HG03064 (cell line): ENCODE measurements around the gene PRDM7.

ENCODE experiments used
- ATAC-seq: cut with Tn5 transposase; IDR thresholded peaks from one replicate; pipeline ENCODE4 v1.9.1; 2021; ENCODE audit warnings: low read depth; ENCODE audit not compliant: unreplicated experiment

Gene PRDM7

DNA sequence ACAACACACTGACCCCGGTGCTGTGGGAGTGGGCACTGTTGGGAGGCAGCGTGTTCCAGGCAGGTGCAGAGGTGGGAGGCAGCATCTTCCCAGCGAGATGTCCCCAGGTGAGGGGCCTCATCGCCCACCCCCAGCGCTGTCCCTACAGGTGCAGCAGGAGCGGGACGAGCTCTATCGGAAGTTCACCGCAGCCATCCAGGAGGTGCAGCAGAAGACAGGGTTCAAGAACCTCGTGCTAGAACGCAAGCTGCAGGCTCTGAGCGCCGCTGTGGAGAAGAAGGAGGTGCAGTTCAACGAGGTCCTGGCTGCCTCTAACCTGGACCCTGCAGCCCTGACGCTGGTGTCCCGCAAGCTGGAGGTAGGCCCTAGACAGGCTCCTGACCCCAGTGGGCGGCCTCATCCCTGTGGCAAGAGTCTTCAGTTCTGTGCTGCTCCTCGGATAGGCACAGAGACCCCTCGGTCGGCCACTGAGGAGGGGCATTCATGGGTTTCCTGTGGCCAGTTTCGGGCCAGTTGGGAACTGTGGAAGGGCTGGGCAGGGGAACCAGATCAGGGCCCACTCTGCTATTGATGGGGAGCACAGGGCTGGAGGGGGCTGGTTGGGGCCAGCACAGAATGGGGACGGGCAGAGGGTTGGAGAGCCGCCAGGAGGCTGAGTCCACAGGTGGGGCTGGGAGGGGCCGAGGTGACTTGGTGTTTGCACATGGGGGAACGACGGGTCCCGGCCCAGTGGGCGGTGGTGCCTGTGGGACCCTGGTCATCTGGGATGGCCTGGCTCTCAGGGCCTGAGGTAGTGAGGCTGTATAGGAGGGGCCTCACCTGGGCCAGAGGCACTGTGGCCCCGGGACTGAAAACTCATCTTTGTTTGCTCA is 36.7 kb downstream of the PRDM7 start:
- ATAC-seq, result no peak

- ATAC-seq, result no peak
These were observed 39.9 kb downstream of the PRDM7 start for GRCh38 chr16:90037276-90037675.

DNA sequence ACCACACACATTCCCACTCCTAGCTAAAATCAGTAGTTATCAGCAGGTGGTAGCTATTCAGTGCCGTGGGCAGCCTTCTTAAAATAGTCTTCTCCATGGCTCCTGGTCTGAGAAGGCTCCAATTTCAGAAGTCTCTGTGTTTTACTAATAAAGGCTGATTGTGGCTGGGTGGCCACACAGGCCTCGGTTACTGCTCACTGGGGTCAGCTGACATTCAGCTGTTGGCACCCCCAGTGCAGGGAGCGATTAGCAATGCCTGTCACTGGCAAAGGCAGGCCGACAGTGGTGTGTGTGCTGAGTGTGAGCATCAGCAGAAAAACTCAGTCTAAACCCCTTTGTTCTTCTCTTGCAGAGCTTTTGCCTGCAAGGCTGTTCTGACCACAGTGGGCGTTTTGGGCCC is 41.2 kb downstream of the PRDM7 start:
- no peak for ATAC-seq

GRCh38 chr16:90034504-90034903 is 42.6 kb downstream of the PRDM7 start:
- ATAC-seq, result no peak

- ATAC-seq, result no peak
These were observed 43.7 kb downstream of the PRDM7 start for GRCh38 chr16:90033387-90033786.

DNA sequence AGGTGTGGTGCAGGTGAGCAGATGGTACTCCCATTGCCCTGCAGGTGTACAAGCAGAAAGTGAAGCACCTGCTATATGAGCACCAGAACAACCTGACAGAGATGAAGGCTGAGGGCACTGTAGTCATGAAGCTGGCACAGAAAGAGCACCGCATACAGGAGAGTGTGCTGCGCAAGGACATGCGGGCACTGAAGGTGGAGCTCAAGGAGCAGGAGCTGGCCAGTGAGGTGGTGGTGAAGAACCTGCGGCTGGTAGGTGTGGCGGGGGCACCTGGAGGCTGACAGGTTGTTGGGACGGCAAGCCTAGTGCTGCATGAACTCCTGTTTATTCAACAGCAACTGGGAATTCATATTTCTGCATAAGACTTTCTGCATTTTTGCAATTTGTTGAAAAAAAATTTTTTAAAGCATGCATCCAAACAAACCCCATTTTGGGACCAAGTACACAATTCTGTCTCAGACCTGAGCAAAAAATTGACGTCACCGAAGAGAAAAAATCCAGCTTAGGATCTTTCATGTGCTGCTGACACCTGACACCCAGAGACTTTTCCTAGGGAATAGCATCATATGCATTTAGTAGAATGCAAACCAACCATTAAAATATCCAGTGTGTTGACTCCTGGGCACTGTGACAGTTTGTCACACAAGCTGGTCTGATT is 44.3 kb downstream of the PRDM7 start:
- ATAC-seq, result no peak

DNA sequence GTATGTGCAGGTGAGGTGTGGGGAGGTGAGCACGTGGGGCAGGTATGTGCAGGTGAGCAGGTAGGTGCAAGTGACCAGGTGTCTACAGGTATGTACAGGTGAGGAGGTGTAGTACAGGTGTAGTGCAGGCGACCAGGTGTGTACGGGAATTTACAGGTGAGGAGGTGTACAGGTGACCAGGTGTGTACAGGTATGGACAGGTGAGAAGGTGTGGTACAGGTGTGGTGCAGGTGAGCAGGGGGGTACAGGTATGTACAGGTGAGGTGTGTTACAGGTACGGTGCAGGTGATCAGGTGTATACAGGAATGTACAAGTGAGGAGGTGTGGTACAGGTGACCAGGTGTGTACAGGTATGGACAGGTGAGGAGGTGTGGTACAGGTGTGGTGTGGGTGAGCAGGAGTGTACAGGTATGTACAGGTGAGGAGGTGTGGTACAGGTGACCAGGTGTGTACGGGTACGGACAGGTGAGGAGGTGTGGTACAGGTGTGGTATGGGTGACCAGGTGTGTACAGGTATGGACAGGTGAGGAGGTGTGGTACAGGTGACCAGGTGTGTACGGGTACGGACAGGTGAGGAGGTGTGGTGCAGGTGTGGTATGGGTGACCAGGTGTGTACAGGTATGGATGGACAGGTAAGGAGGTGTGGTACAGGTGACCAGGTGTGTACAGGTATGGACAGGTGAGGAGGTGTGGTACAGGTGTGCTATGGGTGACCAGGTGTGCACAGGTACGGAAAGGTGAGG is 45.0 kb downstream of the PRDM7 start:
- ATAC-seq, result no peak

DNA sequence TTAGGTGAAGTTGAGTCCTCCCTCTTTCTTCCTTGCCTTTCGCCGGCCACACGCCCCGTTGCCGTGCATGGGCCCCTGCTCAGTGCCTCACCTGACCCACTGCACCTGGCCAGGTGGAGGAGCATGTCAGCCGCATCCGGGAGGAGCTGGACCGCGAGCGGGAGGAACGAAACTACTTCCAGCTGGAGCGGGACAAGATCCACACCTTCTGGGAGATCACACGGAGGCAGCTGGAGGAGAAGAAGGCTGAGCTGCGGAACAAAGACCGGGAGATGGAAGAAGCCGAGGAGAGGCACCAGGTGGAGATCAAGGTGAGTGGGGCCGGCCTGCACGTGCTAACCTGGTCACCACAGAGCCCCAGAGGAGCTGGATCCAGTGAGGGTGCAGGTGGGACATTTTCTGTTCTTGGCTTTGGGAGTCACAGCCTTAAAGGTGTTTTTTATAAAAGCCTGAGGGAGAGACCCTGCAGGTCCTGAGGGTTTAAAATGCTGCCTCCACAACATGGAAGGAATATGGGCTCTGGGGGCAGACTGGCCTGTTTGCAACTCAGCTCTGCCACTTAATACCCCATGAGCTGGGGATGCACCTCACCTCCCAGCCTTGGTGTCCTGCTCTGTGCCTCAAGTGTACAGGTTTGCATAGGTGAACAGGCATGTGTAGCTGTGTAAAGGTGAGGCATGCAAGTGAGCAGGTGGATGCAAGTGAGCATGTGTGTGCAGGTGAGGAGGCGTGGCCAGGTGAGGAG is 45.8 kb downstream of the PRDM7 start:
- no peak for ATAC-seq

DNA sequence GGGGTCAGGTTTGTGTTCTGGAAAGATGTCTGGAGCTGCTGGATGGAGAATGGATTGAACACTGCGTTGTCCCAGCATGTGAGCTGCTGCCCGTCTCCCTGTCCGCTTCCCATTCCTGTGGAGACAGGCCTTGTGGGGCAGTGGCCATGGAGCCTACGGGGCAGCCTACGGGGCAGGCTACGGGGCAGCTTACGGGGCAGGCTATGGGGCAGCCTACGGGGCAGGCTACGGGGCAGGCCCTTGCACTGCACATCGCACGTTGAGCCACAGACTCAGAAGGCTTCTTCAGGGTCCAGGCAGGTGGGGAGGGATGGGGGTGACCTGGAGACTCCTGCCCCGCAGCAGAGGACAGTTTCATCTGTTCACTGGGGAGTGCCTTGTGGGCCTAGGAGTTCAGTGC is 48.1 kb downstream of the PRDM7 start:
- ATAC-seq, result no peak

- ATAC-seq, result no peak
These were observed 49.5 kb downstream of the PRDM7 start for GRCh38 chr16:90027611-90028010.

GRCh38 chr16:90026135-90026534 is 51.0 kb downstream of the PRDM7 start:
- ATAC-seq, result no peak

GRCh38 chr16:90023078-90023447 is 54.1 kb downstream of the PRDM7 start:
- no peak for ATAC-seq

DNA sequence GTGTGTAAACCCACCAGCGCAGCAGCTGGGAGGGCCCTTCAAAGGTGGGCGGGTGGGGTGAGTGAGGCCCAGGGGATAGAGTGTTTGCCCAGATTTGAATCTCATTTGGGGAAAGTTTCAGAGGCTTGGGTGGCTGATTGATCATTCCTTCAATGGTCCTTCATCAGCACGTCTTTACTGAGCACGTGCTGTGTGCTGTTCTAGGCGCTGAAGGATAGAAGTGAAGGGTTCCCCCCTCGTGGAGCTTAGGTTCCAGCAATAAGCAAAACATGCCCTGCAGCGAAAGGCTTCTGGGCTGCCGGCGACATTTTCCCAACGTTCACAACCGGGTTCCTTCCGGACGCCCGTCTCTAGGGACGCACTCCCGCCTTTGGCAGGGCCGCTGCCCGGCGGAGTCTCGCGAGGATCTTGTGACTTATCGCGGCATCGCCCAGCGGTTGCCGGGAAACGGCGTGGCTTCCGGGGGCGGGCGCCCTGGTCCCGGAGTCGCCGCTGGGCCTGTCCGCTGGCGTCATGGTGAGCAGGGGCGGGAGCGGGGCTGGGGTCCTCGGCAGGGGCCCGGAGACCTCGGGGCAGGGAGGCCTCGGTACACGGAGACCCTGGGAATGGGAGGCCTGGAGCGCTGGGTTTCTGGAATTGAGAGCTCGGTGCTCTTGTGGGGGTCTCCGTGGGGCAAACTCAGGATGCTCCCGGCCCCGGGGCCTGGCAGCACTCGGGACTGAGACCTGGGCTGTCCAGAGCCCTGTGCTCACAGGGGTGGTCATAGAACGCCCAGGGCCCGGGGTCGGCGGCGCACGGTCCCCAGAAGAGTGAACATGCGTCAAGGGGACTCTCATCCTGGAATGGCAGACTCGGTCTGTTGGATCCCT is 54.7 kb downstream of the PRDM7 start:
- peak; percentile 55 for ATAC-seq

DNA sequence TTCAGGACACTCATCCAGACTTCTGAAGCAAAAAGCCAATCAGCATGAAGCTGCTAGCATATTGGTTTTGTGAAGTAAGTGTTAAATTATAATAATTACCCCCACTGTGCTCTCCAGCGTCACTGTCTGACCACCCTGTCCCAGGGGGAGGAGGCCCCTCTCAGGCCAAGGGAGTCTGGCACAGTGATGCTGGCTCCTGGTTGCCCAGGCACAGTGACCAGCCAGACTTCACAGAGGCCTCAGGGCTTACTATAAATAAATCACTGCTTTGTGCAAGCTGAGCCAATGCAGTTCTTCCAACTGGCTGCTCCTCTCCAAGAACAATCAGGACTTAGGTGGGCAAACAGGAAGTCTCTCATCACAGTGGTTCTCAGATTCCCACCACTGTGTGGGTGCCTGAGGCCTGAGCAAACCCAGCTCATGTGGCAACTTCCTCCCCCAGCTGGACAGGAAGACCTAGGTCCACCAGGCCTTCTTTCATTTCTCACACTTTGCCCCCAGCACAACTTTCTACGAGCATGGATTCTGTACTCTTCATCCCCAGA is 56.2 kb downstream of the PRDM7 start:
- ATAC-seq, result no peak

DNA sequence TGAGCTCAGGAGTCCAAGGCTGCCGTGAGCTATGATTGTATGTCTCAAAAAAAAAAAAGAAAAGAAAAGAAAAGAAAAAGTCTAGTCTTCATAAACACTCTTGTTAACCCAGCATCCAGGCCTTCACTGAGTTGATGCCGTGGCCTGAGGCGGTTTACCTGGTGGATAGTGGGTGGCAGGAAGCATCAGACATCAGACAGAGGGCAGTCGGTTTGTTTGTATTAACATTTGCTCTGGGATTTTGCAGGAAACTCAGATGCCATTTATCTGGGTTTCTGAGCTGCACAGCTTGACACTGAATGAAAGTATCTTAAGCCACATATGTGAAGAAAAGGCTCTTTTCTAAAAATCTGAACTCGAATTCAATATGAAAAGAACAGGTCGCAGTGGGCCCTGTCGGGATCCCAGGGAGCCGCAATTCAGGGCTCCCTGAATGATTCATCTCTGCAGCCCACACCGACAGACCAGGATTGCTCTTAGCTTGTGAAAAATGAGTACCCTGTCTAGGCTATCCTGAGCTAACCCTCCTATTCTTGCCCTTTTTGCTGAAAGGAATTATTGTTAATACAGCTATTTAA is 56.8 kb downstream of the PRDM7 start:
- no peak for ATAC-seq

DNA sequence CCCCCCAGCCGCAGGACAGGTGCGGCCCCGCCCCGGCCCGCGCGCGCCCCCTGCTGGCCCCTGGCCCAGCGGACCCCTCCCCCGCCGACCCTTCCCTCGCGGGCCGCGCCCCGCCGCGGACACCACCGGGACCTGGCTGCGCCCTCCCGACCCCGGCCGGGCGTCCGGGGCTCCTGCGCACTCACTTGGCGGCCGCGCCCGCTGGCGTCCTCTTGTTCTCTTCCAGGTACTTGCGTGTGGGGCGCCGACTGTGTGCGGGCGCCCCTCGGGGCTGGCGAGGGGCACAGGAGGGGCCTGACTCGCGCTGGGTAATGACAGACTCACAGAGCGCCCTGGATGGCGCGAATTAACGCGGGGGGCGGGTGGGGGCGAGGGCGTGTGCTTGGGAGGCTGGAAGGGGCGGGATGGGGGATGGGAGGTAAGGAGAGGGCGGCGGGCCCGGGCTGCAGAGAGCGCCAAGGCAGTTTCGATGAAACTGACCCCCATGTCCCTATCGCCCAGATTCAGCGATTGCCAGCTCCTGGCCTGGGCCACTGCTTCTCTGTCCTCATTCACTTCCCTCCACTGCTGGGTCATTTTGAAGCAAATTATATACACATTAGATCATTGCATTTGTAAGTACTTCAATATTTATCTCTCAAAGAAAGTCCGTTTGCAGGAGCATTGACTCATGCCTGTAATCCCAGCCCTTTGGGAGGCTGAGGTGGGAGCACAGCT is 57.4 kb downstream of the PRDM7 start:
- ATAC-seq, result no peak

- ATAC-seq, result no peak
These were observed 58.2 kb downstream of the PRDM7 start, which contains the start of gene DBNDD1 for GRCh38 chr16:90018652-90019542. DBNDD1 (minus strand) TSS chr16:90019456; CDS start chr16:90019341, 115 bp downstream.

- no peak for ATAC-seq
These were observed 58.9 kb downstream of the PRDM7 start for GRCh38 chr16:90018297-90018651.
